Measurements from ENCODE around the gene PDZK1.

- TF ChIP-seq GATA2 (IDR thresholded peaks at IDR 0.05; ENCODE audit: low read depth, low read length): no peak
- TF ChIP-seq GATA3 (IDR thresholded peaks at IDR 0.05; ENCODE audit: low read depth, low read length): no peak
These were observed 13.9 kb upstream of the PDZK1 start for GRCh38 chr1:145720878-145721671.
